HUES6 (cell line): ENCODE data around the gene HSPB1.
"Not testable (repeated sequence)": the region's sequence is repeated elsewhere in the genome, so short reads cannot be mapped to it uniquely, and the experiment has no call there.

Experiments used
- H3K27ac ChIP-seq: 2 replicates; pipeline ENCODE4 v1.7.0; 2013; ENCODE audit warnings: low read depth, mild to moderate bottlenecking, low read length, inconsistent platforms
- H3K27me3 ChIP-seq: 2 replicates; pipeline ENCODE4 v1.6.1; 2013; ENCODE audit warnings: low read length; ENCODE audit not compliant: control insufficient read depth, insufficient read depth
- H3K36me3 ChIP-seq: 2 replicates; pipeline ENCODE4 v1.6.1; 2013; ENCODE audit warnings: low read length; ENCODE audit not compliant: control insufficient read depth, insufficient read depth
- H3K4me1 ChIP-seq: 2 replicates; pipeline ENCODE4 v1.6.1; 2013; ENCODE audit warnings: low read length; ENCODE audit not compliant: control insufficient read depth, insufficient read depth
- H3K4me3 ChIP-seq: 2 replicates; pipeline ENCODE4 v1.5.1; 2013; ENCODE audit warnings: low read depth, low read length
- H3K9ac ChIP-seq: one replicate; pipeline ENCODE4 v1.6.1; 2013; ENCODE audit warnings: mild to moderate bottlenecking, low read length
- H3K9me3 ChIP-seq: 2 replicates; pipeline ENCODE4 v1.6.1; 2013; ENCODE audit warnings: low read depth, low read length; ENCODE audit not compliant: control insufficient read depth, insufficient read depth

HSPB1 gene

GRCh38 chr7:76311838-76312237, 9.4 kb downstream of the HSPB1 start:
- H3K4me1 ChIP-seq, H3K9ac ChIP-seq, H3K4me3 ChIP-seq, H3K9me3 ChIP-seq, H3K36me3 ChIP-seq, H3K27ac ChIP-seq, H3K27me3 ChIP-seq: not testable (repeated sequence)

- H3K27ac ChIP-seq = no peak overlapping the region
- peak overlapping the region; percentile 45 for H3K4me3 ChIP-seq
- no peaks in the 10 kb centered on the region; the same call in 1 of the 2 replicates for H3K9me3 ChIP-seq
- peaks cover 14% of the 10 kb centered on the region for H3K4me1 ChIP-seq
- H3K9ac ChIP-seq = no peak overlapping the region
- no peaks in the 10 kb centered on the region for H3K36me3 ChIP-seq
- no peaks in the 10 kb centered on the region for H3K27me3 ChIP-seq
These were observed 11.7 kb downstream of the HSPB1 start for GRCh38 chr7:76314042-76314721.

GRCh38 chr7:76314740-76315139, 12.3 kb downstream of the HSPB1 start:
- H3K4me3 ChIP-seq, H3K27ac ChIP-seq, H3K9ac ChIP-seq, H3K27me3 ChIP-seq, H3K9me3 ChIP-seq, H3K36me3 ChIP-seq: not testable (repeated sequence)
- H3K4me1 ChIP-seq = peaks cover 17% of the 10 kb centered on the region

GRCh38 chr7:76315364-76315763, 12.9 kb downstream of the HSPB1 start:
- Histone ChIP-seq H3K27ac (no peak overlapping the region), H3K9me3 (no peaks in the 10 kb centered on the region; the same call in 1 of the 2 replicates), H3K36me3 (peaks cover 5% of the 10 kb centered on the region; the same call in 1 of the 2 replicates), H3K9ac (no peak overlapping the region), H3K4me3 (no peak overlapping the region), H3K4me1 (peaks cover 16% of the 10 kb centered on the region), H3K27me3 (no peaks in the 10 kb centered on the region)

- H3K4me1 ChIP-seq = peaks cover 14% of the 10 kb centered on the region
- no peaks in the 10 kb centered on the region for H3K27me3 ChIP-seq
- H3K9me3 ChIP-seq = no peaks in the 10 kb centered on the region
- peak overlapping the region; percentile 60 for H3K9ac ChIP-seq
- H3K36me3 ChIP-seq = peaks cover 5% of the 10 kb centered on the region; the same call in 1 of the 2 replicates
- H3K27ac ChIP-seq = peak overlapping the region; percentile 3; the same call in 1 of the 2 replicates
- H3K4me3 ChIP-seq = peak overlapping the region; percentile 79
These were observed 14.7 kb downstream of the HSPB1 start for GRCh38 chr7:76316984-76317781.

GRCh38 chr7:76317782-76318487, 15.5 kb downstream of the HSPB1 start:
- Histone ChIP-seq H3K4me3 (peak overlapping the region; percentile 79), H3K27ac (peak overlapping the region; percentile 74)

GRCh38 chr7:76318488-76319353, 16.2 kb downstream of the HSPB1 start:
- Histone ChIP-seq H3K9ac (peak overlapping the region; percentile 77), H3K27me3 (no peaks in the 10 kb centered on the region), H3K27ac (peak overlapping the region; percentile 74), H3K4me1 (peaks cover 14% of the 10 kb centered on the region), H3K36me3 (peaks cover 8% of the 10 kb centered on the region), H3K9me3 (no peaks in the 10 kb centered on the region), H3K4me3 (peak overlapping the region; percentile 79)

More at GRCh38 chr7:76317782-76318487, 15.5 kb downstream of the HSPB1 start:
- H3K9ac ChIP-seq = peak overlapping the region; percentile 77
- H3K36me3 ChIP-seq = peaks cover 8% of the 10 kb centered on the region
- no peaks in the 10 kb centered on the region for H3K27me3 ChIP-seq
- no peaks in the 10 kb centered on the region for H3K9me3 ChIP-seq
- peaks cover 14% of the 10 kb centered on the region for H3K4me1 ChIP-seq

GRCh38 chr7:76325092-76325491, 22.6 kb downstream of the HSPB1 start:
- H3K27me3 ChIP-seq = no peaks in the 10 kb centered on the region
- no peaks in the 10 kb centered on the region for H3K4me1 ChIP-seq
- no peaks in the 10 kb centered on the region for H3K9me3 ChIP-seq
- no peak overlapping the region for H3K4me3 ChIP-seq
- no peak overlapping the region for H3K9ac ChIP-seq
- H3K36me3 ChIP-seq = peaks cover 58% of the 10 kb centered on the region
- H3K27ac ChIP-seq = no peak overlapping the region

- Histone ChIP-seq H3K9ac (no peak overlapping the region), H3K36me3 (peaks cover 64% of the 10 kb centered on the region), H3K27me3 (no peaks in the 10 kb centered on the region), H3K27ac (no peak overlapping the region), H3K9me3 (no peaks in the 10 kb centered on the region), H3K4me1 (no peaks in the 10 kb centered on the region), H3K4me3 (no peak overlapping the region)
These were observed 23.3 kb downstream of the HSPB1 start for GRCh38 chr7:76325811-76326210.

- no peaks in the 10 kb centered on the region for H3K9me3 ChIP-seq
- no peak overlapping the region for H3K9ac ChIP-seq
- H3K27me3 ChIP-seq = no peaks in the 10 kb centered on the region
- peaks cover 2% of the 10 kb centered on the region; the same call in 1 of the 2 replicates for H3K4me1 ChIP-seq
- H3K4me3 ChIP-seq = no peak overlapping the region
- no peak overlapping the region for H3K27ac ChIP-seq
- H3K36me3 ChIP-seq = peaks cover 66% of the 10 kb centered on the region
These were observed 24.3 kb downstream of the HSPB1 start for GRCh38 chr7:76326646-76327233.
